Upper lobe of left lung (tissue), 4 donors: Measurements from ENCODE around the gene PZP.
"Not testable (repeated sequence)": the region's sequence is repeated elsewhere in the genome, so short reads cannot be mapped to it uniquely, and the experiment has no call there.

ENCODE experiments used
- POLR2AphosphoS5 ChIP-seq, 2 donors: sonication (generic); formaldehyde crosslinking; IDR thresholded peaks; one replicate each; pipeline ENCODE4 v1.5.1; 2017; ENCODE audit warnings: antibody characterized with exemption in 2 of 2
- TF ChIP-seq, protein P1 (sequence below), 6 experiments: fragments of 450-650 bp in 4 of 6; fragments of 200-600 bp in 2 of 6; sonication (generic) in 2 of 6; IDR thresholded peaks; one replicate each; pipeline ENCODE4 v1.5.1; 2016 to 2019; ENCODE audit warnings: antibody characterized with exemption in 6 of 6

DNA sequence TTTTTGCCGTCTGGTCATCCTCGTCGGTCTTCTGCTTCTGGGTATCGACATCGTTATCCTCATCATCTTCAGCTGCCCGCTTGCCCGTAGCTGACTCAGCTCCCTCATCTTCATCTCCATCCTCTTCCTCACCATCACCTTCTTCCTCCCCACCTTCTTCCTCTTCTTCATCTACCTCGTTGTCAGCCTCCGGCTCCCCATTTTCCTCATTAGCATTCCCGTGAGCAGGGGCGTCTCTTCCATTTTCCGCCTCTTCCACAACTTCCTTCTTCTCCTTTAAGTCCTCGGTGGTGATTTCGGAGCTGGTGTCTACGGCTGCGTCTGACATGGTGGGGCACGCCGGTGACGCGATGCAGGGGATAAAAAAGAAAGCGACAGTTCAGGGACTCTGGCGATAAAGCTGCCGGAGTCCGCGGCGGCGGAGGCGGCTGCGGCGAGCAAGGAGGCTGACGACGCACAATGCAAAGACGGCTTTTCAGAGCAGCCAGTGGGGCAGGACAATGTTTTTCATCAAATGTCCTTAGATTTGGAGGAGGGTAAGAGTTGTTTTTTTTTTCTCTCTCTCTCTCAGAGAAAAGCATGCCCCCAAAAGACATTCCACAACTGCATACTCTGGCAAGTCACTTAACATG, 31.9 kb upstream of the PZP start:
- TF ChIP-seq, protein P1, sequence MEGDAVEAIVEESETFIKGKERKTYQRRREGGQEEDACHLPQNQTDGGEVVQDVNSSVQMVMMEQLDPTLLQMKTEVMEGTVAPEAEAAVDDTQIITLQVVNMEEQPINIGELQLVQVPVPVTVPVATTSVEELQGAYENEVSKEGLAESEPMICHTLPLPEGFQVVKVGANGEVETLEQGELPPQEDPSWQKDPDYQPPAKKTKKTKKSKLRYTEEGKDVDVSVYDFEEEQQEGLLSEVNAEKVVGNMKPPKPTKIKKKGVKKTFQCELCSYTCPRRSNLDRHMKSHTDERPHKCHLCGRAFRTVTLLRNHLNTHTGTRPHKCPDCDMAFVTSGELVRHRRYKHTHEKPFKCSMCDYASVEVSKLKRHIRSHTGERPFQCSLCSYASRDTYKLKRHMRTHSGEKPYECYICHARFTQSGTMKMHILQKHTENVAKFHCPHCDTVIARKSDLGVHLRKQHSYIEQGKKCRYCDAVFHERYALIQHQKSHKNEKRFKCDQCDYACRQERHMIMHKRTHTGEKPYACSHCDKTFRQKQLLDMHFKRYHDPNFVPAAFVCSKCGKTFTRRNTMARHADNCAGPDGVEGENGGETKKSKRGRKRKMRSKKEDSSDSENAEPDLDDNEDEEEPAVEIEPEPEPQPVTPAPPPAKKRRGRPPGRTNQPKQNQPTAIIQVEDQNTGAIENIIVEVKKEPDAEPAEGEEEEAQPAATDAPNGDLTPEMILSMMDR (IDR thresholded peaks at IDR 0.05): not testable (repeated sequence)
- TF ChIP-seq POLR2AphosphoS5 (IDR thresholded peaks at IDR 0.05): not testable (repeated sequence)
